Measurements from ENCODE around the gene SLTM.

GRCh38 chr15:58880320-58880719, 53.2 kb downstream of the SLTM start:
- TF ChIP-seq POLR2A (IDR thresholded peaks at IDR 0.05; ENCODE audit: low read depth, low read length) (no peak), POLR2AphosphoS5 (IDR thresholded peaks at IDR 0.05; ENCODE audit: low read depth, low read length) (no peak)

All from GM12892 (cell line).